HUES6 (cell line): ENCODE results near the gene EVC2.

ENCODE experiments used
- H3K27ac ChIP-seq: 2 replicates; pipeline ENCODE4 v1.7.0; 2013; ENCODE audit warnings: low read depth, mild to moderate bottlenecking, low read length, inconsistent platforms
- H3K27me3 ChIP-seq: 2 replicates; pipeline ENCODE4 v1.6.1; 2013; ENCODE audit warnings: low read length; ENCODE audit not compliant: control insufficient read depth, insufficient read depth
- H3K36me3 ChIP-seq: 2 replicates; pipeline ENCODE4 v1.6.1; 2013; ENCODE audit warnings: low read length; ENCODE audit not compliant: control insufficient read depth, insufficient read depth
- H3K4me1 ChIP-seq: 2 replicates; pipeline ENCODE4 v1.6.1; 2013; ENCODE audit warnings: low read length; ENCODE audit not compliant: control insufficient read depth, insufficient read depth
- H3K4me3 ChIP-seq: 2 replicates; pipeline ENCODE4 v1.5.1; 2013; ENCODE audit warnings: low read depth, low read length
- H3K9ac ChIP-seq: one replicate; pipeline ENCODE4 v1.6.1; 2013; ENCODE audit warnings: mild to moderate bottlenecking, low read length
- H3K9me3 ChIP-seq: 2 replicates; pipeline ENCODE4 v1.6.1; 2013; ENCODE audit warnings: low read depth, low read length; ENCODE audit not compliant: control insufficient read depth, insufficient read depth

EVC2 gene

GRCh38 chr4:5703831-5704230, 4.5 kb downstream of the EVC2 start:
- peaks cover 10% of the 10 kb centered on the region; the same call in 1 of the 2 replicates for H3K4me1 ChIP-seq
- 0 out of 2 replicates have a peak, but pooled peaks cover 2% of the 10 kb centered on the region for H3K27me3 ChIP-seq
- no peak overlapping the region for H3K9ac ChIP-seq
- peaks cover 9% of the 10 kb centered on the region for H3K9me3 ChIP-seq
- no peak overlapping the region for H3K27ac ChIP-seq
- H3K36me3 ChIP-seq: peaks cover 14% of the 10 kb centered on the region
- no peak overlapping the region for H3K4me3 ChIP-seq

GRCh38 chr4:5701971-5702370, 6.4 kb downstream of the EVC2 start:
- peaks cover 9% of the 10 kb centered on the region for H3K9me3 ChIP-seq
- no peak overlapping the region for H3K9ac ChIP-seq
- H3K36me3 ChIP-seq: peaks cover 21% of the 10 kb centered on the region
- no peaks in the 10 kb centered on the region for H3K27me3 ChIP-seq
- no peak overlapping the region for H3K4me3 ChIP-seq
- H3K4me1 ChIP-seq: no peaks in the 10 kb centered on the region
- no peak overlapping the region for H3K27ac ChIP-seq

- peaks cover 30% of the 10 kb centered on the region for H3K36me3 ChIP-seq
- no peaks in the 10 kb centered on the region for H3K27me3 ChIP-seq
Measured at GRCh38 chr4:5700459-5700858, 7.9 kb downstream of the EVC2 start.

DNA sequence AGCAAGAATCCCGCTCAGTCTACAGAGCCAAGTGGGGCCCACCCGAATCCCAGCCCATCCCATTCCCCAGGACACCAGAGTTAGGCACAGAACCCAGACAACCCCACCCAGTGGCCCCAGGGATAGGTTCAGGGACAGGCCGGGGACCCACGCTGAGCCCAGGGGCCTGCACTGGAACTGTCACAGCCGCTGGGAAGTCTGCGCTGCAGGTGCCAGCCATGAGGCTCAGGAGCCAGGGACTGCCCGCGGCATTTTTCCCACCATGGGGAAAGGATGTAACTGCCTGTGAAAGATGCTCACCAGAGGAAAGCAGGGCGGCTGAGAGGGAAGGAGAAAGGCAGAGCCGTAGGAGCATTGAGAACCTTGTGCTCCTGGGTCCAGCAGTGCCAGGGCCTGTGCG, 12.0 kb downstream of the EVC2 start:
- Histone ChIP-seq H3K27me3 (no peaks in the 10 kb centered on the region), H3K9ac (no peak overlapping the region), H3K36me3 (peaks cover 36% of the 10 kb centered on the region), H3K9me3 (no peaks in the 10 kb centered on the region), H3K4me1 (no peaks in the 10 kb centered on the region), H3K27ac (no peak overlapping the region), H3K4me3 (no peak overlapping the region)

More at GRCh38 chr4:5700459-5700858, 7.9 kb downstream of the EVC2 start:
- H3K27ac ChIP-seq: no peak overlapping the region
- peaks cover 9% of the 10 kb centered on the region for H3K9me3 ChIP-seq
- H3K9ac ChIP-seq: no peak overlapping the region
- H3K4me3 ChIP-seq: no peak overlapping the region
- no peaks in the 10 kb centered on the region for H3K4me1 ChIP-seq

DNA sequence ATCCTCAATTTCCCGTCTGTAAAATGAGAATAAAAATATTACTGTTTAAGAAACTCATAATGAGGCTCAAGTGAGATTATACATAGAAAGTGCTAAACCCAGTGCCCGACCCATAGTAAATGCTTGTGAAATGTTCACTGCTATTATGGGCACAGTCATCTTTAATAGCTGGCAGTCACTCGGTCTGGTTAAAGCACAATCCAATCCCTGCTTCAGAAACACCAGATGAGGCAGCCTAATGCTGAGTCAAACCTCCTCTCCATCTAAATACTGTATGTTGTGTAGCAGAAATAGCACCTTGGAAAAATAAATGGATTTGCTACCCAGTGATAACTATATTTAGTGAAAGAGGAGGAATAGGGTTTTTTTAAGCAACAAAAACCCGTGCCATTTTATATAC, 14.5 kb downstream of the EVC2 start:
- peaks cover 51% of the 10 kb centered on the region for H3K36me3 ChIP-seq
- no peaks in the 10 kb centered on the region for H3K27me3 ChIP-seq
- H3K4me3 ChIP-seq: no peak overlapping the region
- H3K9ac ChIP-seq: no peak overlapping the region
- no peaks in the 10 kb centered on the region for H3K9me3 ChIP-seq
- H3K27ac ChIP-seq: no peak overlapping the region
- H3K4me1 ChIP-seq: no peaks in the 10 kb centered on the region

- H3K9ac ChIP-seq: no peak overlapping the region
- H3K36me3 ChIP-seq: peaks cover 64% of the 10 kb centered on the region
- H3K4me3 ChIP-seq: no peak overlapping the region
- no peaks in the 10 kb centered on the region for H3K4me1 ChIP-seq
- H3K9me3 ChIP-seq: no peaks in the 10 kb centered on the region
- no peaks in the 10 kb centered on the region for H3K27me3 ChIP-seq
- H3K27ac ChIP-seq: no peak overlapping the region
Measured at GRCh38 chr4:5691491-5692132, 16.7 kb downstream of the EVC2 start.

GRCh38 chr4:5689065-5689464, 19.3 kb downstream of the EVC2 start:
- no peaks in the 10 kb centered on the region for H3K4me1 ChIP-seq
- H3K4me3 ChIP-seq: no peak overlapping the region
- H3K36me3 ChIP-seq: peaks cover 75% of the 10 kb centered on the region
- H3K9ac ChIP-seq: no peak overlapping the region
- no peaks in the 10 kb centered on the region for H3K27me3 ChIP-seq
- H3K9me3 ChIP-seq: no peaks in the 10 kb centered on the region
- H3K27ac ChIP-seq: no peak overlapping the region

DNA sequence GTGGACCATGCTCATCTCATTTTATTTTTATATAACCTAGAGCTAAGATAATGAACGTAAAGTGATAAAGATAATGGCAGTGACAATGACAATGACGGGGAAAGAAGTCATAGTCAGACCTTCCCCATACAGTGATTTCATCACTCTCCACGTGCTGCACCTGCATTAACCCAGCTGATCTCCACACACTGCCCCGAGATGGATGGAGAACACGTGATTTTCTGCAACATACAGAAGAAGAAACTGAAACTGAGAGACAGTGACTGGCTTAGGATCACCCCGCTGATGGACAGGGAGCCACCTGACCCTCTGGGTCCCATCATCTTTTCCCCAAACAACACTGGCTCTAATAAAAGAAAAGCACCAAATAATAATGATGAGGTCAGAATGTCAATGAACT, 22.0 kb downstream of the EVC2 start:
- Histone ChIP-seq H3K9me3 (no peaks in the 10 kb centered on the region), H3K4me3 (no peak overlapping the region), H3K9ac (no peak overlapping the region), H3K36me3 (peaks cover 66% of the 10 kb centered on the region), H3K4me1 (no peaks in the 10 kb centered on the region; the same call in 1 of the 2 replicates), H3K27ac (no peak overlapping the region), H3K27me3 (no peaks in the 10 kb centered on the region)

DNA sequence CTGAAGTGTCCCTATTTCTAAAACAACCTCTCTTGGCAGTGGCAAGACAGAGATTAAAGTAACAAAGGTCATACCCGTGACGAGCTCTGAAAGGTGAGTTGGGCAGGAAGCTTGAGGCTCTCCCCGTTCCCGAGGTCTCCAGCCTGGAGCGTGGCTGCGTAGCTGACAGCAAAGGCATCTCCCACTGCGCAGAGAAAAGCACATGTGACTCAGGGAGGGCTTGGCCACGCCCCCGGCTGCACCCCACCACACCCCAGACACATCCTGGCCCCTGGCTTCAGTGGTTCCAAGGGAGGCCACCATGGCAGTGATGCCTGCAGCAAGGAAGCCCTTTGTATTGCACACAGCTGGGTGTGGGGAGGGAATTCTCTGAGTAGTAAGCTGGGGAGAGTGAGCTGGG, 23.1 kb downstream of the EVC2 start:
- Histone ChIP-seq H3K4me3 (no peak overlapping the region), H3K9me3 (no peaks in the 10 kb centered on the region), H3K27ac (no peak overlapping the region), H3K27me3 (no peaks in the 10 kb centered on the region), H3K4me1 (no peaks in the 10 kb centered on the region; the same call in 1 of the 2 replicates), H3K9ac (no peak overlapping the region), H3K36me3 (peaks cover 71% of the 10 kb centered on the region)

DNA sequence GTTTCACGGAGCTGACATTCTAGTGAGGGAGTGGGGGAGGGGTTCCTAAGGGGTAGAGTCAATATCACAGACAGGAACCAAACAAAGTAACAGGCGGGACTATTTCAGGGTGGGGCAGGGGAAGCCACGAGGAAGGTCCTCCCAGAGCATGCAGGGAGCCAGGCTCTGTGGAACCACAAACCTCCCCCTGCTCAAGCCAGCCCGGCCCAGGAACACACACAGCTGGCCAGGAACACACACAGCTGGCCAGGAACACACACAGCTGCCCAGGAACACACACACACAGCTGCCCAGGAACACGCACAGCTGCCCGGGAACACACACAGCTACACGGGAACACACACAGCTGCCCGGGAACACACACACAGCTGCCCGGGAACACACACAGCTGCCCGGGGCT, 24.8 kb downstream of the EVC2 start:
- Histone ChIP-seq H3K4me1 (no peaks in the 10 kb centered on the region; the same call in 1 of the 2 replicates), H3K4me3 (no peak overlapping the region), H3K36me3 (peaks cover 63% of the 10 kb centered on the region), H3K27me3 (no peaks in the 10 kb centered on the region), H3K9ac (no peak overlapping the region), H3K9me3 (no peaks in the 10 kb centered on the region), H3K27ac (no peak overlapping the region)

- H3K9ac ChIP-seq: no peak overlapping the region
- H3K9me3 ChIP-seq: no peaks in the 10 kb centered on the region
- H3K4me1 ChIP-seq: no peaks in the 10 kb centered on the region; the same call in 1 of the 2 replicates
- H3K4me3 ChIP-seq: no peak overlapping the region
- no peaks in the 10 kb centered on the region for H3K27me3 ChIP-seq
- H3K27ac ChIP-seq: no peak overlapping the region
- H3K36me3 ChIP-seq: peaks cover 41% of the 10 kb centered on the region
Measured at GRCh38 chr4:5678977-5679376, 29.4 kb downstream of the EVC2 start.
